Transverse colon (tissue), 4 donors: ENCODE measurements around the gene PPFIBP2.

Experiments used
- CTCF ChIP-seq, 5 experiments: fragments of 200-600 bp in 3 of 5; fragments of 450-650 bp in 2 of 5; sonication (generic) in 3 of 5; IDR thresholded peaks; 1 replicate in 2 of 5; 2 replicates in 3 of 5; pipeline ENCODE4 v1.5.1; 2016 to 2017; ENCODE audit warnings: antibody characterized with exemption in 5 of 5, inconsistent platforms in 3 of 5, mild to moderate bottlenecking in 2 of 5, moderate library complexity in 1 of 5
- EP300 ChIP-seq: sonication (generic); formaldehyde crosslinking; IDR thresholded peaks from one replicate; pipeline ENCODE4 v1.6.1; 2017; ENCODE audit warnings: antibody characterized with exemption, low read depth
- POLR2A ChIP-seq: fragments of 450-650 bp; IDR thresholded peaks from one replicate; pipeline ENCODE4 v1.6.1; 2016; ENCODE audit warnings: antibody characterized with exemption, mild to moderate bottlenecking, moderate library complexity
- POLR2AphosphoS5 ChIP-seq, 3 donors: sonication (generic); formaldehyde crosslinking; IDR thresholded peaks; one replicate each; pipeline ENCODE4 v1.6.1; 2016; ENCODE audit warnings: antibody characterized with exemption in 3 of 3

- TF ChIP-seq CTCF (IDR thresholded peaks at IDR 0.05), result no peak
- no peak for TF ChIP-seq POLR2A
- no peak for TF ChIP-seq EP300
- no peak for TF ChIP-seq POLR2AphosphoS5 (IDR thresholded peaks at IDR 0.05)
Measured at GRCh38 chr11:7552666-7553065, 38.9 kb downstream of the PPFIBP2 start.
